ENCODE data around the gene SLC22A9. TPM values are rescaled to one million over a fixed set of nuclear protein-coding genes. Genes with fewer than 3 reads are reported as not detected.
"Not testable (repeated sequence)": the region's sequence is repeated elsewhere in the genome, so short reads cannot be mapped to it uniquely, and the experiment has no call there.

Gene SLC22A9
- total RNA-seq, result under 1 TPM in 1 of 2 donors, not detected in 1; 0.22 TPM

DNA sequence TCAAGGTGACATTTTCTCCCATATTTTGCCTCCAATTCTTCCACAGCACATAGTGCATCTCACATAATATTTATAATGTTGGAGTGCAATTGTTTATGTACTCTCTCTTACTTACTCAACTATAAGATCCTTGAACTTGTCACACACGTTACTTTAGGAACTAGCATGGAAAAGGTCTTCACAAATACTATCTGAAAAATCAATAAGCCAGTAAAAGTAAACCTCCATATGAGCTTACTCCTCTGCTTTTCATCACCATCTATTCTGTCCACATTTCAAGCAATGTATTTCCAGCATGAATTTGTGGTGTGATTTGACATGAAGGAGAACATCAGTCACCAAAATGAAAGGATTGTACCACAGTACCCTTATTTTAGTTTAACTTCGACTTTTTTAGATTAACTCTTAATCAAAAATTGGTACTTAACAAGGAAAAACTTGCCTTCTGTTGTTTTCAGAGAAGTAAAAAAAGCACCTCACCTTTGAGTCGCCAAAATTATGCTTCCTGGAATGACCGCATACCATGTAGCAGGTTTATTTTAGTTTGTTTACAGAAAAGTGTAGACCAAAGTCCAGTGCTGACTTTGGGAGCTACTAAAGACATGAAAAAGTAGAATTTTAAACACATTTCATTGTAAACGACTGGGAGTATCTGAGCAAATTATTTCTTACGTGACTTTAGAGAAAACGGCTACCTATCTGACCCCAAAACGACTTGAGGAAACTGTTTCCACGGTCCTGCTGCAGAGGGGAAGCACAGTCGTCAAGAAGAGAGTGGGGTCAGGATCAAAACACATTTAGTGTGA, at the start of gene SLC22A9:
Gene SLC22A9, plus strand, starts transcription at position 621 of the 806 bp plus-strand sequence. CDS start 272 bp downstream, outside the sequence.
- intact Hi-C loops (cut with DNase I), result no loop called here
- DNase-seq, result peak; percentile 23

GRCh38 chr11:63321723-63322122, 47.9 kb upstream of the SLC22A9 start:
- H3K9me3 ChIP-seq, result no peaks in the 10 kb centered on the region
- no peak for TF ChIP-seq CTCF (IDR thresholded peaks at IDR 0.05)
- H3K9ac ChIP-seq (ENCODE audit: low read depth in 2 of 2, low read length in 2 of 2), result no peak overlapping the region
- intact Hi-C loops (cut with DNase I), result no loop called here
- no peak overlapping the region for H3K27ac ChIP-seq
- H3K4me1 ChIP-seq, result no peaks in the 10 kb centered on the region
- no peak for DNase-seq
- no peaks in the 10 kb centered on the region for H3K27me3 ChIP-seq
- no peak overlapping the region for H3K4me3 ChIP-seq
- no peaks in the 10 kb centered on the region for H3K36me3 ChIP-seq

More for the DNA sequence above, at the start of gene SLC22A9:
- Histone ChIP-seq H3K36me3 (no peaks in the 10 kb centered on the region), H3K9me3 (no peaks in the 10 kb centered on the region), H3K4me1 (no peaks in the 10 kb centered on the region), H3K4me3 (no peak within 1 kb of the TSS), H3K27me3 (no peaks in the 10 kb centered on the region), H3K9ac (ENCODE audit: low read depth in 2 of 2, low read length in 2 of 2) (no peak within 1 kb of the TSS), H3K27ac (no peak within 1 kb of the TSS)
- TF ChIP-seq CTCF (IDR thresholded peaks at IDR 0.05), result no peak

- H3K27me3 ChIP-seq; H3K4me1 ChIP-seq; H3K36me3 ChIP-seq; H3K9ac ChIP-seq (ENCODE audit: low read depth in 2 of 2, low read length in 2 of 2); DNase-seq; H3K27ac ChIP-seq; H3K9me3 ChIP-seq; H3K4me3 ChIP-seq; intact Hi-C loops (cut with DNase I): not testable (repeated sequence)
Observed at GRCh38 chr11:63335089-63335488, 34.5 kb upstream of the SLC22A9 start.

DNA sequence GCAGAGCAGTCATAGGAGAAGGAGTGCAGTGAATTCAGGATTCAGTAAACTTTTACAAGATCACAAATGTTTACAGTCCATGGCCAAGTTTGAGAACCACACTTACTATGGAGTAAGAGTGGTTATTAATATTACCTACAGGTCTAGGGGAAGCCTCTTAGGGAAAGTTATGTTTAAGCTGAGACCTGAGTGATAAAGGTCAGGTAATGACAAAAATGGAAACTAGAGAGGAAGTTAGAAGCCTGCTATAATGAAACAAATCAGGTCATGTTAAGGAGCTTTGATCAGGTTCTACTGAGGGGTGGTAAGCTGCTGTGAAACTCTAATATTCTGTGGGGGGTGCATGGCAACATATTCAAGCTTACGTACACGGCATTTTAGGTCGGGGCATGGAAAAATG, 32.5 kb upstream of the SLC22A9 start:
- no peak overlapping the region for H3K27ac ChIP-seq
- no peak for TF ChIP-seq CTCF (IDR thresholded peaks at IDR 0.05)
- no peak overlapping the region for H3K4me3 ChIP-seq
- no peaks in the 10 kb centered on the region for H3K4me1 ChIP-seq
- no peaks in the 10 kb centered on the region for H3K9me3 ChIP-seq
- H3K9ac ChIP-seq (ENCODE audit: low read depth in 2 of 2, low read length in 2 of 2), result no peak overlapping the region
- no peak for DNase-seq
- no peaks in the 10 kb centered on the region for H3K36me3 ChIP-seq
- H3K27me3 ChIP-seq, result no peaks in the 10 kb centered on the region
- intact Hi-C loops (cut with DNase I), result no loop called here

DNA sequence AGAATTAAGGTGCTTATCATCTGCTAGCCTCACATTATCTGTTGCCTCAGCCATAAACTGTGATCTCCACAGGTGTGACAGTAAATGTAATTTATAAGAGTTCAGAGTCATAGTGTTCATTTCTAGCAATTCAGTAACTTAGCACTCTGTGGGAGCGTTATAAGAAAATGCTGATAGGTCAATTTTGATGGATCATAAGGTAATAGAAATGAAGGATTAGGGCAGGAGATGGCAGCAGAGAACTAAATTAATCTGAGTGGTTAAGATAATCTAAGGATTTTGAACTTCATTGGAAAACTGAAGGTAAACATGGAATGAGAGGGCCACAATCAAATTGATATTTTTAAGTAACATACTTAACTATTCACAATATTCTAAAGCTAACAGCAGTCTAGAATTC, 26.5 kb upstream of the SLC22A9 start:
- no peaks in the 10 kb centered on the region for H3K9me3 ChIP-seq
- no peaks in the 10 kb centered on the region for H3K36me3 ChIP-seq
- H3K4me1 ChIP-seq, result no peaks in the 10 kb centered on the region
- DNase-seq, result no peak
- no peak overlapping the region for H3K9ac ChIP-seq (ENCODE audit: low read depth in 2 of 2, low read length in 2 of 2)
- intact Hi-C loops (cut with DNase I), result no loop called here
- TF ChIP-seq CTCF (IDR thresholded peaks at IDR 0.05), result no peak
- H3K27me3 ChIP-seq, result no peaks in the 10 kb centered on the region
- no peak overlapping the region for H3K4me3 ChIP-seq
- H3K27ac ChIP-seq, result no peak overlapping the region

GRCh38 chr11:63352144-63352543, 17.4 kb upstream of the SLC22A9 start:
- Histone ChIP-seq H3K4me1 (no peaks in the 10 kb centered on the region), H3K9ac (ENCODE audit: low read depth in 2 of 2, low read length in 2 of 2) (no peak overlapping the region), H3K27ac (no peak overlapping the region), H3K9me3 (no peaks in the 10 kb centered on the region), H3K36me3 (no peaks in the 10 kb centered on the region), H3K4me3 (no peak overlapping the region), H3K27me3 (no peaks in the 10 kb centered on the region)
- TF ChIP-seq CTCF (IDR thresholded peaks at IDR 0.05), result no peak
- intact Hi-C loops (cut with DNase I), result no loop called here
- no peak for DNase-seq
